Measurements from ENCODE around the gene ZNF230.

The ZNF230 gene

DNA sequence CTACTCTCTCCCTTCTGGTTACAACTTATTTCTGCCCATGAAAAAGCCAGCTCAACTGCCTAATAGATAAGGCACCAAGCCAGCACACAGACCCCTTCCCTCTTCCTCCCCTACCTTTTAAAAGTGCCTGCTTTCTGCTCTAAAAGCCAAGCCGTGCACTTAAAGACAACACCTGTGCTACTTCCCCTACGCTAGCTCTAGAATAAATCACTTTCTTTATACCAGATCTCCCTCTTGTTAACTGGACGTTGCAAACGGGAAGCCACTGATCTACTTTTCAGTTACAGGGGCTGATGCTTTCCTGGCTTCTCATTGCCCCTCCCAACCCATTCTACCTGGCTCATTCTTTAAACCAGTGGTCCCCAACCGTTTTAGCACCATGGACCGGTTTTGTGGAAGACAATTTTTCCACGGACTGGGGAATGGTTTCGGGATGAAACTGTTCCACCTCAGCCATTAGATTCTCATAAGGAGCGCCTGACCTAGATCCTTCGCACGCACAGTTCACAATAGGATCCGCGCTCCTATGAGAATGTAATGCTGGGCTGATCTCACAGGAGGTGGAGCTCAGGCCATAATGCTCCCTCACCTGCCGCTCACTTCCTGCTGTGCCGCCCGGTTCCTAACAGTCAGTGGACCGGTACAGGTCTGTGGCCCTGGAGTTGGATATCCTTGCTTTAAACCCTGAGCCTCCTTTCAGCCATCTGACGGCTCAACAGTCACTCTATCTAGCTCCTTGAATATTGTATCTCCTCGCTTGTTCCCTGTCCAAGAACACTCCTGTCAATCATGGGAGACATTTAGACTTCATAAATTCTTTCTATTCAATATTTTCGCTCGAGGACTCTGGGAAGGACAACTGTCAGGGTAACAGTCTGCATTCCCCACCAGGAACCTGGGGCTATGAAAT lies 48.2 kb downstream of the ZNF230 start:
- no peak for DNase-seq

- DNase-seq: no peak
Measured at GRCh38 chr19:44051650-44052402, 49.1 kb downstream of the ZNF230 start, which contains the start of gene ZNF223. ZNF223 (plus strand) TSS chr19:44052036; CDS start chr19:44055177, 3,141 bp downstream.

DNA sequence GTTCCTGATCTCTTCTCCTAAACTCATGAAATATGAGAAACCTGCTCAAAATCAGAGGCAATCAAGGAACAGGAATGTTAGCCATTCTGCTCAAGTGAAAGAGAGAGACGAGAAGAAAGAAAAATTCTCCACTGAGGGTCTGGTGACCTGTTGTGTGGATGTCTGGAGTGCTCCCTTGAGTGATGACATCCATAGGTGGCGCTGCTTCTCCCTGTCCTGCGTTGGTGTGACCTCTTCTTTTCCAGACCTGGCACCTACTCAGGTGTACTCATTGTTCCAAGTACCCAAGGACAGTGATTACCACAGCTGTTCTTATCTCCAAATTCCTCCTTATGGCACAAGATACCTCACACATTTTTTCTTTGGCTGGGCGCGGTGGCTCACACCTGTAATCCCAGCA lies 53.1 kb downstream of the ZNF230 start:
- no peak for DNase-seq

GRCh38 chr19:44059229-44059628 lies 56.5 kb downstream of the ZNF230 start:
- no peak for DNase-seq

DNA sequence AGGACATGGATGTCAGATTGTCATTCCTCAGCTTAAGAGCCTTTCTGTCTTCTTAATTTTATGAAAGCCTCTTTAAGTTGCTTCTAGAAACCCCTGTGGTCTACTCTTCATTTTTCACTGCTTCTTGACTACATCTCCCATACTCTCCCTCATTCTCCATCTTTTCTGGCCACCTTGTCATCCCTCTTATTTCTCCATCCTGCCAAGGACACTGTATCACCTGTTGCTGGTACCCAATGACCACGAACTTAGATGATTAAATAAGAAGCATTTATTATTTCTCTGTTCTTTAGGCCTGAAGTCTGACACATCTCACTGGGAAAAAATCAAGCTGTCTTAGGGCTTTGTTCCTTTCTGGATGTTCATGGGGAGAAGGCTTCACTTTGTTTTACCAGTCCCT lies 58.3 kb downstream of the ZNF230 start:
- DNase-seq: no peak

Measured in NK-92 treated with Interleukin-12 subunit alpha and Interleukin-12 subunit beta, amount 100 ng/mL, for 24 hours (cell line).